DOHH2 (cell line): Measurements from ENCODE around the gene CYB5B.

Experiments used
- EZH2phosphoT487 ChIP-seq: fragments of 200-600 bp; sonication (generic); IDR thresholded peaks from 2 replicates; pipeline ENCODE4 v1.6.1; 2017; ENCODE audit warnings: borderline replicate concordance, mild to moderate bottlenecking, antibody characterized with exemption, low read length, moderate library complexity, mixed read lengths
- TF ChIP-seq, protein P1 (sequence below): fragments of 200-600 bp; sonication (generic); IDR thresholded peaks from one replicate; pipeline ENCODE4 v1.5.1; 2014; ENCODE audit warnings: antibody characterized with exemption, mild to moderate bottlenecking, low read depth, low read length; ENCODE audit not compliant: poor library complexity, severe bottlenecking

DNA sequence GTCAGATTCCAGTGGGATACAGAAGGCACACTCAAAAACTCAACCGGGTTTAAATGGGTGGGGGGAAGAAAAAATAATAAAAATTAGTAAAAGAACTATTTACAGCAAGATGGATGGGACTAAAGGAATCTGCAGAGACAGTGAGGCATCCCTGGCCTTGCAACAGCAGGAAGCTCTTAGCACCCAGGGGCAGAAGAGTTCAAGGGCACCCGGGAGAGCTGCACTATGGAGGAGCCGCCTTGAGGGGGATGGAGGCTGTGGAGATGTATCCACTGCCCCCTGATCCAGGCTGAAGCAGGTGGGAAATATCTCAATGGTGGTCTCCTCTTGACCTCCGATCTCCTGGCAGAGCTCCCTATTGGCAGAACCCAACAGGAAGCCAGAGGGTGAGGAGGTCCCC is 72.0 kb downstream of the CYB5B start:
- TF ChIP-seq, protein P1, sequence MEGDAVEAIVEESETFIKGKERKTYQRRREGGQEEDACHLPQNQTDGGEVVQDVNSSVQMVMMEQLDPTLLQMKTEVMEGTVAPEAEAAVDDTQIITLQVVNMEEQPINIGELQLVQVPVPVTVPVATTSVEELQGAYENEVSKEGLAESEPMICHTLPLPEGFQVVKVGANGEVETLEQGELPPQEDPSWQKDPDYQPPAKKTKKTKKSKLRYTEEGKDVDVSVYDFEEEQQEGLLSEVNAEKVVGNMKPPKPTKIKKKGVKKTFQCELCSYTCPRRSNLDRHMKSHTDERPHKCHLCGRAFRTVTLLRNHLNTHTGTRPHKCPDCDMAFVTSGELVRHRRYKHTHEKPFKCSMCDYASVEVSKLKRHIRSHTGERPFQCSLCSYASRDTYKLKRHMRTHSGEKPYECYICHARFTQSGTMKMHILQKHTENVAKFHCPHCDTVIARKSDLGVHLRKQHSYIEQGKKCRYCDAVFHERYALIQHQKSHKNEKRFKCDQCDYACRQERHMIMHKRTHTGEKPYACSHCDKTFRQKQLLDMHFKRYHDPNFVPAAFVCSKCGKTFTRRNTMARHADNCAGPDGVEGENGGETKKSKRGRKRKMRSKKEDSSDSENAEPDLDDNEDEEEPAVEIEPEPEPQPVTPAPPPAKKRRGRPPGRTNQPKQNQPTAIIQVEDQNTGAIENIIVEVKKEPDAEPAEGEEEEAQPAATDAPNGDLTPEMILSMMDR, result no peak
- no peak for TF ChIP-seq EZH2phosphoT487
